HepG2 (cell line): ENCODE measurements around the gene EEPD1. TPM values are rescaled to one million over a fixed set of nuclear protein-coding genes. Genes with fewer than 3 reads are reported as not detected.

Experiments used
- DNMT3B ChIP-seq: conservative IDR thresholded peaks from 2 replicates; pipeline ENCODE4 v1.6.1; 2016; ENCODE audit warnings: missing biosample characterization, control low read depth
- GATAD1 ChIP-seq: IDR thresholded peaks from 2 replicates; pipeline ENCODE4 v1.6.1; 2016; ENCODE audit warnings: missing genetic modification reagents, missing compliant biosample characterization
- GATAD2A ChIP-seq: IDR thresholded peaks from 2 replicates; pipeline ENCODE4 v1.6.1; 2016
- HOXA3 ChIP-seq: sonication (generic); formaldehyde crosslinking; IDR thresholded peaks from 2 replicates; pipeline ENCODE4 v1.5.0; 2020; ENCODE audit warnings: missing genetic modification reagents
- KDM4B ChIP-seq: sonication (generic); formaldehyde crosslinking; IDR thresholded peaks from 2 replicates; pipeline ENCODE4 v1.4.0; 2020; ENCODE audit warnings: missing genetic modification reagents
- LCORL ChIP-seq, 2 experiments: fragments of 450-650 bp in 1 of 2; sonication (generic) in 1 of 2; formaldehyde crosslinking in 1 of 2; IDR thresholded peaks; 2 replicates each; pipeline versions ENCODE4 v1.5.0 to v1.6.1; 2017 to 2020; ENCODE audit warnings: antibody characterized with exemption in 1 of 2, missing genetic modification reagents in 1 of 2
- MED1 ChIP-seq: sonication (generic); formaldehyde crosslinking; IDR thresholded peaks from 2 replicates; pipeline ENCODE4 v1.4.0; 2020; ENCODE audit warnings: missing genetic modification reagents
- NFRKB ChIP-seq: fragments of 450-650 bp; IDR thresholded peaks from 2 replicates; pipeline ENCODE4 v1.6.1; 2017
- POLR2G ChIP-seq: fragments of 200-400 bp; formaldehyde crosslinking; IDR thresholded peaks from 2 replicates; pipeline ENCODE4 v1.6.1; 2018; ENCODE audit warnings: mild to moderate bottlenecking, low read depth, low read length, moderate library complexity
- SMARCE1 ChIP-seq: fragments of 450-650 bp; IDR thresholded peaks from 2 replicates; pipeline ENCODE4 v1.6.1; 2017; ENCODE audit warnings: borderline replicate concordance
- SP4 ChIP-seq: sonication (generic); formaldehyde crosslinking; IDR thresholded peaks from 2 replicates; pipeline ENCODE4 v1.8.1; 2023; ENCODE audit warnings: mild to moderate bottlenecking, missing genetic modification reagents
- SPEN ChIP-seq: sonication (generic); formaldehyde crosslinking; IDR thresholded peaks from 2 replicates; pipeline ENCODE4 v1.5.1; 2020; ENCODE audit warnings: low read depth, mild to moderate bottlenecking, missing genetic modification reagents
- ZFP41 ChIP-seq: sonication (generic); formaldehyde crosslinking; IDR thresholded peaks from 2 replicates; pipeline ENCODE4 v1.4.0; 2020; ENCODE audit warnings: mild to moderate bottlenecking, missing genetic modification reagents, borderline replicate concordance
- ZFP90 ChIP-seq: sonication (generic); formaldehyde crosslinking; IDR thresholded peaks from 2 replicates; pipeline ENCODE4 v1.8.0; 2022; ENCODE audit warnings: missing genetic modification reagents, mild to moderate bottlenecking, inconsistent platforms, borderline replicate concordance
- ZNF501 ChIP-seq: sonication (generic); formaldehyde crosslinking; IDR thresholded peaks from 2 replicates; pipeline ENCODE4 v1.5.1; 2020; ENCODE audit warnings: mild to moderate bottlenecking, moderate library complexity, missing genetic modification reagents
- ZNF570 ChIP-seq: sonication (generic); formaldehyde crosslinking; IDR thresholded peaks from 2 replicates; pipeline ENCODE4 v1.4.0; 2020; ENCODE audit warnings: mild to moderate bottlenecking, missing genetic modification reagents, borderline replicate concordance
- ZNF598 ChIP-seq: sonication (generic); formaldehyde crosslinking; IDR thresholded peaks from 2 replicates; pipeline ENCODE4 v1.5.1; 2020; ENCODE audit warnings: mild to moderate bottlenecking, missing genetic modification reagents, borderline replicate concordance
- ZNF670 ChIP-seq: sonication (generic); formaldehyde crosslinking; IDR thresholded peaks from 2 replicates; pipeline ENCODE4 v1.8.0; 2022; ENCODE audit warnings: mild to moderate bottlenecking, missing genetic modification reagents, borderline replicate concordance
- ZNF672 ChIP-seq: sonication (generic); formaldehyde crosslinking; IDR thresholded peaks from 2 replicates; pipeline ENCODE4 v1.8.1; 2022; ENCODE audit warnings: missing genetic modification reagents
- ZNF777 ChIP-seq: sonication (generic); formaldehyde crosslinking; IDR thresholded peaks from 2 replicates; pipeline ENCODE4 v1.4.0; 2020; ENCODE audit warnings: missing genetic modification reagents
- ZNF891 ChIP-seq: sonication (generic); formaldehyde crosslinking; IDR thresholded peaks from 2 replicates; pipeline ENCODE4 v1.5.0; 2020; ENCODE audit warnings: mild to moderate bottlenecking, missing genetic modification reagents
- polyA plus RNA-seq, 8 experiments: library from polyadenylated mRNA; depleted of rRNA in 3 of 8; stranded (reverse) in 7 of 8; unstranded in 1 of 8; fragments of >200 nt; fragmentation: Illumina TruSeq in 4 of 8; extraction: Trizol in 4 of 8; gene quantifications; 2 replicates each; pipeline versions ENCODE4 v1.2.1 to v1.2.3, GENCODE V29; 2011 to 2016; ENCODE audit warnings: low read depth in 4 of 8, missing spikeins in 1 of 8, mixed read lengths in 1 of 8; ENCODE audit not compliant: insufficient read depth in 1 of 8
- total RNA-seq, 5 experiments: library from RNA; depleted of rRNA; stranded (reverse); fragments of >200 nt; fragmentation: Illumina TruSeq; extraction: Trizol; gene quantifications; 2 replicates each; pipeline ENCODE4 v1.2.3, GENCODE V29; 2016; ENCODE audit warnings: low read depth in 1 of 5
- TF ChIP-seq, protein P1 (sequence below): sonication (generic); formaldehyde crosslinking; conservative IDR thresholded peaks from 2 replicates; pipeline ENCODE4 v1.5.0; 2020; ENCODE audit warnings: missing genetic modification reagents
- TF ChIP-seq, protein P2 (sequence below): sonication (generic); formaldehyde crosslinking; IDR thresholded peaks from 2 replicates; pipeline ENCODE4 v1.4.0; 2020; ENCODE audit warnings: missing genetic modification reagents, borderline replicate concordance
- TF ChIP-seq, protein P3 (sequence below): sonication (generic); formaldehyde crosslinking; IDR thresholded peaks from 2 replicates; pipeline ENCODE4 v1.8.0; 2022; ENCODE audit warnings: mild to moderate bottlenecking, missing genetic modification reagents, moderate library complexity

The EEPD1 gene
- total and polyA plus RNA-seq, 2 of the 13 experiments (the other 11 are each of a cell fraction or from before 2014, with no cell fraction given): 10.1 to 16.4 TPM

DNA sequence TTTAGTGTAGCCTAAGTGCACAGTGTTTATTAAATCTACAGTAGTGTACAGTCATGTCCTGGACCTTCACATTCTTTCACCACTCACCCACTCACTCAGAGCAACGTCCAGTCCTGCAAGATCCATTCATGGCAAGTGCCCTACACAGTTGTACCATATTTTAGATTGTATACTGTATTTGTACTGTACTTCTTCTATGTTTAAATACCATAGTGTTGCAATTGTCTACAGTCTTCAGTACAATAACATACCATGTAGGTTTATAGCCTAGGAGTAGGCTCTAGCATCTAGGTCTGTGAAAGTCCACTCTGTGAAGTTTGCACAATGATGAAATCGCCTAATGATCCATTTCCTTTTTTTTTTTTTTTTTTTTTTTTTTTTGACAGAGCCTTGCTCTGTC lies 12.0 kb downstream of the EEPD1 start (continued):
- TF ChIP-seq LCORL (IDR thresholded peaks at IDR 0.05) (peak; percentile 24; the same call in 1 of the 2 replicates), LCORL (CRISPR knock-in tag; IDR thresholded peaks at IDR 0.05) (peak; percentile 67), ZFP41 (CRISPR knock-in tag) (no peak), MED1 (peak; percentile 68; the same call in 1 of the 2 replicates), HOXA3 (CRISPR knock-in tag) (0 out of 2 replicates have a peak, but pooled peaks have one; percentile 21), SPEN (CRISPR knock-in tag) (no peak), ZNF598 (no peak), SMARCE1 (no peak), POLR2G (no peak), DNMT3B (CRISPR knock-in tag) (no peak), ZNF891 (CRISPR knock-in tag) (no peak), ZNF672 (no peak), SP4 (no peak), GATAD2A (CRISPR knock-in tag) (peak; percentile 95), GATAD1 (peak; percentile 15; the same call in 1 of the 2 replicates), ZNF777 (CRISPR knock-in tag) (no peak), ZNF570 (no peak), ZNF670 (no peak), NFRKB (no peak), KDM4B (CRISPR knock-in tag) (no peak), ZNF501 (CRISPR knock-in tag) (no peak), ZFP90 (no peak)
- TF ChIP-seq, protein P1, sequence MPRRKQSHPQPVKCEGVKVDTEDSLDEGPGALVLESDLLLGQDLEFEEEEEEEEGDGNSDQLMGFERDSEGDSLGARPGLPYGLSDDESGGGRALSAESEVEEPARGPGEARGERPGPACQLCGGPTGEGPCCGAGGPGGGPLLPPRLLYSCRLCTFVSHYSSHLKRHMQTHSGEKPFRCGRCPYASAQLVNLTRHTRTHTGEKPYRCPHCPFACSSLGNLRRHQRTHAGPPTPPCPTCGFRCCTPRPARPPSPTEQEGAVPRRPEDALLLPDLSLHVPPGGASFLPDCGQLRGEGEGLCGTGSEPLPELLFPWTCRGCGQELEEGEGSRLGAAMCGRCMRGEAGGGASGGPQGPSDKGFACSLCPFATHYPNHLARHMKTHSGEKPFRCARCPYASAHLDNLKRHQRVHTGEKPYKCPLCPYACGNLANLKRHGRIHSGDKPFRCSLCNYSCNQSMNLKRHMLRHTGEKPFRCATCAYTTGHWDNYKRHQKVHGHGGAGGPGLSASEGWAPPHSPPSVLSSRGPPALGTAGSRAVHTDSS: no peak
- TF ChIP-seq, protein P2, sequence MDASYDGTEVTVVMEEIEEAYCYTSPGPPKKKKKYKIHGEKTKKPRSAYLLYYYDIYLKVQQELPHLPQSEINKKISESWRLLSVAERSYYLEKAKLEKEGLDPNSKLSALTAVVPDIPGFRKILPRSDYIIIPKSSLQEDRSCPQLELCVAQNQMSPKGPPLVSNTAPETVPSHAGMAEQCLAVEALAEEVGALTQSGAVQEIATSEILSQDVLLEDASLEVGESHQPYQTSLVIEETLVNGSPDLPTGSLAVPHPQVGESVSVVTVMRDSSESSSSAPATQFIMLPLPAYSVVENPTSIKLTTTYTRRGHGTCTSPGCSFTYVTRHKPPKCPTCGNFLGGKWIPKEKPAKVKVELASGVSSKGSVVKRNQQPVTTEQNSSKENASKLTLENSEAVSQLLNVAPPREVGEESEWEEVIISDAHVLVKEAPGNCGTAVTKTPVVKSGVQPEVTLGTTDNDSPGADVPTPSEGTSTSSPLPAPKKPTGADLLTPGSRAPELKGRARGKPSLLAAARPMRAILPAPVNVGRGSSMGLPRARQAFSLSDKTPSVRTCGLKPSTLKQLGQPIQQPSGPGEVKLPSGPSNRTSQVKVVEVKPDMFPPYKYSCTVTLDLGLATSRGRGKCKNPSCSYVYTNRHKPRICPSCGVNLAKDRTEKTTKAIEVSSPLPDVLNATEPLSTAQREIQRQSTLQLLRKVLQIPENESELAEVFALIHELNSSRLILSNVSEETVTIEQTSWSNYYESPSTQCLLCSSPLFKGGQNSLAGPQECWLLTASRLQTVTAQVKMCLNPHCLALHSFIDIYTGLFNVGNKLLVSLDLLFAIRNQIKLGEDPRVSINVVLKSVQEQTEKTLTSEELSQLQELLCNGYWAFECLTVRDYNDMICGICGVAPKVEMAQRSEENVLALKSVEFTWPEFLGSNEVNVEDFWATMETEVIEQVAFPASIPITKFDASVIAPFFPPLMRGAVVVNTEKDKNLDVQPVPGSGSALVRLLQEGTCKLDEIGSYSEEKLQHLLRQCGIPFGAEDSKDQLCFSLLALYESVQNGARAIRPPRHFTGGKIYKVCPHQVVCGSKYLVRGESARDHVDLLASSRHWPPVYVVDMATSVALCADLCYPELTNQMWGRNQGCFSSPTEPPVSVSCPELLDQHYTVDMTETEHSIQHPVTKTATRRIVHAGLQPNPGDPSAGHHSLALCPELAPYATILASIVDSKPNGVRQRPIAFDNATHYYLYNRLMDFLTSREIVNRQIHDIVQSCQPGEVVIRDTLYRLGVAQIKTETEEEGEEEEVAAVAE (CRISPR knock-in tag): no peak
- TF ChIP-seq, protein P3, sequence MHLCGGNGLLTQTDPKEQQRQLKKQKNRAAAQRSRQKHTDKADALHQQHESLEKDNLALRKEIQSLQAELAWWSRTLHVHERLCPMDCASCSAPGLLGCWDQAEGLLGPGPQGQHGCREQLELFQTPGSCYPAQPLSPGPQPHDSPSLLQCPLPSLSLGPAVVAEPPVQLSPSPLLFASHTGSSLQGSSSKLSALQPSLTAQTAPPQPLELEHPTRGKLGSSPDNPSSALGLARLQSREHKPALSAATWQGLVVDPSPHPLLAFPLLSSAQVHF: no peak
